ENCODE results near the gene RING1. TPM values are rescaled to one million over a fixed set of nuclear protein-coding genes. Genes with fewer than 3 reads are reported as not detected.

Gene RING1
- total RNA-seq, 2 experiments from 2014 or later = 27.1 to 28.6 TPM

- CTCF ChIA-PET = no interaction called here
- no peak overlapping the region for H3K27ac Mint-ChIP-seq
- H3K4me3 ChIP-seq (ENCODE audit: low read length) = no peak overlapping the region
Observed at GRCh38 chr6:33178755-33179475, 29.4 kb upstream of the RING1 start.

DNA sequence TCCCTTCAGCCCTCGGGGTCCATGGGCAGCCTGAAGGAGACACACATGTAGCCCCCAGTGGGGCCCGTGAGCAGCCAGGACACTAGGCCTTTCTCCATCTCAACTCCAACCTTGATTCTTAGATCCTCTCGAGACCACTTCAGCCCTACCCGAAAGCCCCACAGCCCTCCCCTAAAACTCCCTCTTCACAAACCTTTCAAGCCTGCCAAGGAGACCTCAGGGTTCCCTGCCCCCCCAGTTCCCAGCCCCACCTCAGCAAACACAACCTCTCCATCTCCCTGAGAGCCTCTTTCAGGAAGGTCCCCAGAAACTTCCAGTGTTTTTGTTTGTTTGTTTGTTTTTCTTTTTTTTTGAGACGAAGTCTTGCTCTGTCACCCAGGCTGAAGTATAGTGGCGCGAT lies 27.2 kb upstream of the RING1 start:
- Histone ChIP-seq H3K27ac (ENCODE audit: low read depth in 1 of 2, low read length in 2 of 2) (no peak overlapping the region), H3K4me3 (ENCODE audit: low read length) (no peak overlapping the region), H3K36me3 (ENCODE audit: insufficient read depth, low read length) (no peaks in the 10 kb centered on the region), H3K4me1 (ENCODE audit: insufficient read depth, low read length) (peaks cover 24% of the 10 kb centered on the region), H3K9me3 (ENCODE audit: control insufficient read depth in 1 of 2, insufficient read depth in 1 of 2, low read length in 2 of 2) (no peaks in the 10 kb centered on the region), H3K27me3 (ENCODE audit: control insufficient read depth in 1 of 2, insufficient read depth in 2 of 2, low read length in 2 of 2) (no peaks in the 10 kb centered on the region)
- DNase-seq (no peak), ATAC-seq (ENCODE audit: poor library complexity) (no peak)
- H3K27me3 Mint-ChIP-seq = peaks cover 5% of the 10 kb centered on the region
- CTCF ChIA-PET = no interaction called here
- H3K4me3 Mint-ChIP-seq = no peak overlapping the region
- POLR2A ChIA-PET = interaction anchor here (1.7 kb wide), 1 partner anchor 19 kb away, joined by 3 read pairs; no protein-coding TSS in a partner anchor
- peaks cover 25% of the 10 kb centered on the region for H3K4me1 Mint-ChIP-seq (ENCODE audit: low read depth)
- TF ChIP-seq CTCF (IDR thresholded peaks at IDR 0.05) = no peak
- H3K27ac Mint-ChIP-seq = no peak overlapping the region
- intact Hi-C loops (cut with DNase I, micrococcal nuclease) = no loop called here
- peaks cover 13% of the 10 kb centered on the region for H3K9me3 Mint-ChIP-seq
- H3K36me3 Mint-ChIP-seq (ENCODE audit: low read depth) = peaks cover 16% of the 10 kb centered on the region

More at GRCh38 chr6:33178755-33179475, 29.4 kb upstream of the RING1 start:
- no peaks in the 10 kb centered on the region for H3K36me3 ChIP-seq (ENCODE audit: insufficient read depth, low read length)
- no peak for TF ChIP-seq CTCF (IDR thresholded peaks at IDR 0.05)
- Mint-ChIP-seq H3K9me3 (peaks cover 13% of the 10 kb centered on the region), H3K4me1 (ENCODE audit: low read depth) (peaks cover 14% of the 10 kb centered on the region), H3K36me3 (ENCODE audit: low read depth) (peaks cover 13% of the 10 kb centered on the region), H3K4me3 (no peak overlapping the region), H3K27me3 (peaks cover 11% of the 10 kb centered on the region)
- DNase-seq (no peak), ATAC-seq (ENCODE audit: poor library complexity) (no peak)
- intact Hi-C loops (cut with DNase I, micrococcal nuclease) = no loop called here
- no peaks in the 10 kb centered on the region for H3K9me3 ChIP-seq (ENCODE audit: control insufficient read depth in 1 of 2, insufficient read depth in 1 of 2, low read length in 2 of 2)
- peaks cover 14% of the 10 kb centered on the region for H3K4me1 ChIP-seq (ENCODE audit: insufficient read depth, low read length)
- POLR2A ChIA-PET = no interaction called here
- no peaks in the 10 kb centered on the region for H3K27me3 ChIP-seq (ENCODE audit: control insufficient read depth in 1 of 2, insufficient read depth in 2 of 2, low read length in 2 of 2)
- no peak overlapping the region for H3K27ac ChIP-seq (ENCODE audit: low read depth in 1 of 2, low read length in 2 of 2)

- no peak for TF ChIP-seq CTCF (IDR thresholded peaks at IDR 0.05)
- Mint-ChIP-seq H3K27ac (peak overlapping the region; percentile 83), H3K4me1 (ENCODE audit: low read depth) (peaks cover 25% of the 10 kb centered on the region), H3K36me3 (ENCODE audit: low read depth) (peaks cover 16% of the 10 kb centered on the region), H3K27me3 (peaks cover 20% of the 10 kb centered on the region), H3K9me3 (peaks cover 13% of the 10 kb centered on the region), H3K4me3 (peak overlapping the region; percentile 68)
- intact Hi-C loops (cut with DNase I, micrococcal nuclease) = no loop called here
- peaks cover 24% of the 10 kb centered on the region for H3K4me1 ChIP-seq (ENCODE audit: insufficient read depth, low read length)
- no peaks in the 10 kb centered on the region for H3K36me3 ChIP-seq (ENCODE audit: insufficient read depth, low read length)
- ChIA-PET CTCF (interaction anchor here (1.3 to 1.7 kb wide), 3 partner anchors 14 to 35 kb away, joined by 3 to 6 read pairs (median 3); no protein-coding TSS in a partner anchor), POLR2A (interaction anchor here (0.6 to 2.7 kb wide), 11 partner anchors 9 to 339 kb away, joined by 3 to 18 read pairs (median 5); partner anchors contain the start of genes COL11A2, HSD17B8, RING1 and RPS18)
- H3K27me3 ChIP-seq (ENCODE audit: control insufficient read depth in 1 of 2, insufficient read depth in 2 of 2, low read length in 2 of 2) = no peaks in the 10 kb centered on the region
- no peaks in the 10 kb centered on the region for H3K9me3 ChIP-seq (ENCODE audit: control insufficient read depth in 1 of 2, insufficient read depth in 1 of 2, low read length in 2 of 2)
- peak; percentile 63 for ATAC-seq (ENCODE audit: poor library complexity)
- no peak overlapping the region for H3K27ac ChIP-seq (ENCODE audit: low read depth in 1 of 2, low read length in 2 of 2)
- DNase-seq = peak in 2 of 14 experiments; percentile 18 to 59
- H3K4me3 ChIP-seq (ENCODE audit: low read length) = no peak overlapping the region
Observed at GRCh38 chr6:33183071-33183683, 25.1 kb upstream of the RING1 start.
